DMS 273 (cell line): ENCODE data around the gene CYP24A1.

Experiments
- DNase-seq: peaks from one replicate; lab custom pipeline; 2025; ENCODE audit not compliant: unreplicated experiment; lab: John Stamatoyannopoulos, UW

Gene CYP24A1

GRCh38 chr20:54116550-54117235, 57.1 kb downstream of the CYP24A1 start:
- DNase-seq: no peak

- no peak for DNase-seq
Measured at GRCh38 chr20:54115172-54115854, 58.5 kb downstream of the CYP24A1 start.

GRCh38 chr20:54114109-54114508, 59.7 kb downstream of the CYP24A1 start:
- no peak for DNase-seq

GRCh38 chr20:54113566-54113965, 60.2 kb downstream of the CYP24A1 start:
- no peak for DNase-seq

GRCh38 chr20:54112221-54112884, 61.4 kb downstream of the CYP24A1 start:
- DNase-seq: no peak

- DNase-seq: no peak
Measured at GRCh38 chr20:54111460-54111859, 62.3 kb downstream of the CYP24A1 start.

- no peak for DNase-seq
Measured at GRCh38 chr20:54110457-54110856, 63.3 kb downstream of the CYP24A1 start.

- DNase-seq: no peak
Measured at GRCh38 chr20:54110041-54110440, 63.7 kb downstream of the CYP24A1 start.

- DNase-seq: no peak
Measured at GRCh38 chr20:54108817-54109216, 65.0 kb downstream of the CYP24A1 start.

- no peak for DNase-seq
Measured at GRCh38 chr20:54108326-54108642, 65.5 kb downstream of the CYP24A1 start.

GRCh38 chr20:54107600-54108325, 66.0 kb downstream of the CYP24A1 start:
- no peak for DNase-seq

- DNase-seq: no peak
Measured at GRCh38 chr20:54107181-54107580, 66.6 kb downstream of the CYP24A1 start.

- DNase-seq: no peak
Measured at GRCh38 chr20:54106162-54106561, 67.6 kb downstream of the CYP24A1 start.

GRCh38 chr20:54105653-54106052, 68.1 kb downstream of the CYP24A1 start:
- DNase-seq: no peak

GRCh38 chr20:54104781-54105180, 69.0 kb downstream of the CYP24A1 start:
- no peak for DNase-seq

GRCh38 chr20:54103762-54104600, 69.8 kb downstream of the CYP24A1 start:
- DNase-seq: no peak
